GM12878 (cell line): ENCODE measurements around the gene KHNYN. TPM values are rescaled to one million over a fixed set of nuclear protein-coding genes. Genes with fewer than 3 reads are reported as not detected.
A peak's percentile ranks its signal among the peaks of the same experiment; 100 is the strongest.

Source experiments
- ATAC-seq: fragments of 200-7000 bp; cut with Tn5 transposase; 3 replicates; pipeline ENCODE4 v1.9.1; 2020; ENCODE audit warnings: mild to moderate bottlenecking, moderate library complexity
- BruUV-seq: library from RNA; stranded (reverse); fragments of 400-500 nt; replicated peaks from 2 replicates; lab custom pipeline; 2021; lab: Mats Ljungman, UMichigan
- CTCF ChIA-PET: fragments of 300-600 bp; sonication (Branson Sonifier 250); formaldehyde crosslinking; extraction: SDS; loops from one replicate; lab custom pipeline; 2021; ENCODE audit warnings: inconsistent platforms; lab: Yijun Ruan, JAX
- POLR2A ChIA-PET: fragments of 350-600 bp; formaldehyde crosslinking; extraction: SDS; loops from one replicate; lab custom pipeline; 2021; ENCODE audit warnings: inconsistent platforms; lab: Charles Lee
- RAD21 ChIA-PET: fragments of 300-600 bp; sonication (Branson Sonifier 250); formaldehyde crosslinking; loops from one replicate; lab custom pipeline; 2023; ENCODE audit warnings: antibody characterized with exemption; ENCODE audit not compliant: unreplicated experiment; lab: Charles Lee
- SMC1A ChIA-PET: fragments of 300-600 bp; sonication (Branson Sonifier 250); formaldehyde crosslinking; loops from one replicate; lab custom pipeline; 2023; ENCODE audit not compliant: unreplicated experiment, uncharacterized antibody; lab: Charles Lee
- DNase-seq: peaks from one replicate; pipeline ENCODE4 v3.0.0-alpha.2; 2011; ENCODE audit warnings: low read depth, low spot score
- FAIRE-seq: peaks from 3 replicates; lab custom pipeline; 2011; peaks lifted over from hg19 to GRCh38; lab: Jason Lieb, UNC
- H2AFZ ChIP-seq: 2 replicates; pipeline ENCODE4 v1.6.0; 2011; ENCODE audit warnings: low read depth, low read length, control low read depth; ENCODE audit not compliant: control insufficient read depth
- H3K27ac ChIP-seq: 2 replicates; pipeline ENCODE4 v1.5.1; 2011; ENCODE audit warnings: control low read depth; ENCODE audit not compliant: control insufficient read depth, insufficient read depth
- H3K27me3 ChIP-seq, 2 experiments: replicated peaks in 1 of 2; 2 replicates each; pipeline versions ENCODE4 v1.6.0 to v1.6.1; 2011; ENCODE audit warnings: low read length in 1 of 2; ENCODE audit not compliant: control insufficient read depth in 2 of 2, insufficient read depth in 2 of 2
- H3K36me3 ChIP-seq, 2 experiments: 2 replicates each; pipeline ENCODE4 v1.5.1; 2011; ENCODE audit warnings: low read length in 1 of 2; ENCODE audit not compliant: control insufficient read depth in 2 of 2, insufficient read depth in 2 of 2
- H3K4me1 ChIP-seq: 2 replicates; pipeline ENCODE4 v1.6.1; 2011; ENCODE audit warnings: mild to moderate bottlenecking, low read length, moderate library complexity, mixed read lengths; ENCODE audit not compliant: control insufficient read depth, insufficient read depth
- H3K4me2 ChIP-seq: 2 replicates; pipeline ENCODE4 v1.6.0; 2011; ENCODE audit warnings: control low read depth; ENCODE audit not compliant: control insufficient read depth, insufficient read depth
- H3K4me3 ChIP-seq: fragments of 200-600 bp; sonication (generic); 2 replicates; pipeline ENCODE4 v1.5.1; 2016
- H3K79me2 ChIP-seq: 2 replicates; pipeline ENCODE4 v1.6.0; 2011; ENCODE audit warnings: low read length; ENCODE audit not compliant: control insufficient read depth, insufficient read depth
- H3K9ac ChIP-seq: 2 replicates; pipeline ENCODE4 v1.8.0; 2011; ENCODE audit warnings: low read length, control low read depth, mixed read lengths; ENCODE audit not compliant: control insufficient read depth, insufficient read depth
- H3K9me3 ChIP-seq: replicated peaks from 3 replicates; pipeline ENCODE4 v1.5.1; 2011; ENCODE audit warnings: mild to moderate bottlenecking, low read length; ENCODE audit not compliant: control insufficient read depth, insufficient read depth
- H4K20me1 ChIP-seq: 2 replicates; pipeline ENCODE4 v1.6.0; 2011; ENCODE audit not compliant: control insufficient read depth, insufficient read depth
- BHLHE40 ChIP-seq, 2 experiments: fragments of 450-650 bp in 1 of 2; IDR thresholded peaks; 2 replicates each; pipeline ENCODE4 v1.6.1; 2011 to 2017; ENCODE audit warnings: low read depth in 2 of 2, borderline replicate concordance in 1 of 2, improper control_type of control experiment in 1 of 2, low read length in 1 of 2, mild to moderate bottlenecking in 1 of 2
- CREM ChIP-seq: IDR thresholded peaks from 2 replicates; pipeline ENCODE4 v1.6.1; 2014; ENCODE audit warnings: antibody characterized with exemption, low read depth
- FOXM1 ChIP-seq: IDR thresholded peaks from 2 replicates; pipeline ENCODE4 v1.6.1; 2012; ENCODE audit warnings: low read depth, mild to moderate bottlenecking, inconsistent platforms, low read length, moderate library complexity
- JUNB ChIP-seq: IDR thresholded peaks from 2 replicates; pipeline ENCODE4 v1.6.1; 2016; ENCODE audit warnings: antibody characterized with exemption, mild to moderate bottlenecking
- MEF2A ChIP-seq: IDR thresholded peaks from 2 replicates; pipeline ENCODE4 v1.6.1; 2011; ENCODE audit warnings: low read depth, mild to moderate bottlenecking, low read length, moderate library complexity; ENCODE audit not compliant: insufficient read depth
- MEF2B ChIP-seq: fragments of 450-650 bp; IDR thresholded peaks from 2 replicates; pipeline ENCODE4 v1.6.1; 2018; ENCODE audit warnings: mild to moderate bottlenecking, moderate library complexity; ENCODE audit not compliant: partially characterized antibody, poor library complexity, severe bottlenecking
- NFYB ChIP-seq: IDR thresholded peaks from 2 replicates; pipeline ENCODE4 v1.6.1; 2011; ENCODE audit warnings: low read depth, mild to moderate bottlenecking, low read length, improper control_type of control experiment, moderate library complexity; ENCODE audit not compliant: insufficient read depth
- POLR2A ChIP-seq: IDR thresholded peaks from 2 replicates; pipeline ENCODE4 v1.6.1; 2011; ENCODE audit warnings: low read depth, mild to moderate bottlenecking, low read length
- RUNX3 ChIP-seq: IDR thresholded peaks from 2 replicates; pipeline ENCODE4 v1.6.1; 2012; ENCODE audit warnings: low read length, inconsistent platforms
- SIX5 ChIP-seq: IDR thresholded peaks from 2 replicates; pipeline ENCODE4 v1.6.1; 2011; ENCODE audit warnings: mild to moderate bottlenecking, low read depth, low read length, moderate library complexity; ENCODE audit not compliant: severe bottlenecking
- TCF7 ChIP-seq: IDR thresholded peaks from 2 replicates; pipeline ENCODE4 v1.6.1; 2014; ENCODE audit warnings: antibody characterized with exemption, borderline replicate concordance
- ZNF217 ChIP-seq: fragments of 450-650 bp; IDR thresholded peaks from 2 replicates; pipeline ENCODE4 v1.6.1; 2017; ENCODE audit warnings: antibody characterized with exemption, mild to moderate bottlenecking
- WGBS: methylation state at CpG from one replicate; pipeline ENCODE4 v1.1.6; 2016; ENCODE audit warnings: low lambda C conversion rate; ENCODE audit not compliant: insufficient replicate concordance, insufficient coverage; ENCODE audit errors: missing lambda C conversion rate; 5-methylcytosine and 5-hydroxymethylcytosine counted together
- in situ Hi-C: fragments of 300-500 bp; cut with MboI; formaldehyde crosslinking; loops from 9 replicates; pipeline ENCODE4 v1.14.3; 2018; ENCODE audit warnings: mixed read lengths
- intact Hi-C: fragments of 100-400 bp; cut with micrococcal nuclease; formaldehyde crosslinking; loops from one replicate; pipeline ENCODE4 v1.14.2; 2022; ENCODE audit not compliant: unreplicated experiment
- polyA plus RNA-seq, 11 experiments: library from polyadenylated mRNA; depleted of rRNA in 4 of 11; unstranded in 6 of 11; stranded (reverse) in 5 of 11; fragments of >200 nt; fragmentation: Nextera tagmentation in 4 of 11; fragmentation: Illumina TruSeq in 1 of 11; extraction: Ambion mirVana in 4 of 11; extraction: Trizol in 1 of 11; gene quantifications; 1 replicate in 1 of 11; 2 replicates in 10 of 11; pipeline versions ENCODE4 v1.2.1 to v1.2.3, GENCODE V29; 2011 to 2016; ENCODE audit warnings: inconsistent platforms in 2 of 11, missing spikeins in 2 of 11, low read depth in 1 of 11
- total RNA-seq, 4 experiments: library from RNA; depleted of rRNA in 3 of 4; stranded (reverse); fragments of >200 nt in 3 of 4; fragmentation: Illumina TruSeq in 1 of 4; extraction: Trizol in 1 of 4; gene quantifications; 2 replicates each; pipeline versions ENCODE4 v1.2.1 to v1.2.3, GENCODE V29; 2013 to 2021
- TF ChIP-seq, protein P1 (sequence below): IDR thresholded peaks from 2 replicates; pipeline ENCODE4 v1.6.1; 2012; ENCODE audit warnings: low read length, inconsistent platforms
- TF ChIP-seq, protein P2 (sequence below): fragments of 450-650 bp; IDR thresholded peaks from 2 replicates; pipeline ENCODE4 v1.6.1; 2017; ENCODE audit warnings: mild to moderate bottlenecking

The KHNYN gene
- total and polyA plus RNA-seq, 10 of the 15 experiments (the other 5 are each of a cell fraction or from before 2014, with no cell fraction given) = 1.4 to 34.7 (median 21.5) TPM

DNA sequence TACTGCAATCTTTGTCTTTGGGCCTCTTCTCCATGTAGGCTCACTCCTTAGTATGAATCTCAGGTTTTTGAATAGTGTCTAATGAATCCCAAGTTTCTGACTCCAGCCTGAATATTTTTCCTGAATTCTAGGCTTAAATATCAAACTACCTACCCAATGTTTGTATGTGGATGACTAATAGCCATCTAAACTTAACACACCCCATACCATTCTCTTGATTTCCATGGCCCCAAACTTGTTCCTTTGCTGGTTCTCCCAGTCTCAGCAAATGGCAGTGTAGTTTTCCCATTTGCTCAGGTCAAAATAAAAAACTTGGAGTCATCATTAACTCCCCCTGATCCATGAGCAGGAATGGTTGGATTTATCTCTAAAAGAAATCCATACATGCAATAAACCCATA, 31.6 kb downstream of the KHNYN start:
- H3K27me3 ChIP-seq = no peaks in the 10 kb centered on the region
- CTCF ChIA-PET = no interaction called here
- no peak for FAIRE-seq
- H4K20me1 ChIP-seq = no peaks in the 10 kb centered on the region
- no peak overlapping the region for H3K4me3 ChIP-seq
- in situ Hi-C loops (loop anchor here (5.0 kb wide), 1 partner anchor 51 kb away; no protein-coding TSS in a partner anchor), intact Hi-C loops (no loop called here)
- no peak for DNase-seq
- no peak overlapping the region for H2AFZ ChIP-seq
- SMC1A ChIA-PET = interaction anchor here (0.7 kb wide), 1 partner anchor 9 kb away, joined by 3 read pairs; no protein-coding TSS in a partner anchor
- no TSS peak for BruUV-seq
- POLR2A ChIA-PET = no interaction called here
- no peak overlapping the region for H3K27ac ChIP-seq
- no peak overlapping the region for H3K4me2 ChIP-seq
- H3K9ac ChIP-seq = no peak overlapping the region
- H3K79me2 ChIP-seq = no peaks in the 10 kb centered on the region
- H3K4me1 ChIP-seq = peaks cover 7% of the 10 kb centered on the region
- H3K9me3 ChIP-seq = no peaks in the 10 kb centered on the region
- H3K36me3 ChIP-seq = no peaks in the 10 kb centered on the region
- ATAC-seq = no peak
- RAD21 ChIA-PET = no interaction called here
- TF ChIP-seq NFYB (no peak), SIX5 (no peak)

DNA sequence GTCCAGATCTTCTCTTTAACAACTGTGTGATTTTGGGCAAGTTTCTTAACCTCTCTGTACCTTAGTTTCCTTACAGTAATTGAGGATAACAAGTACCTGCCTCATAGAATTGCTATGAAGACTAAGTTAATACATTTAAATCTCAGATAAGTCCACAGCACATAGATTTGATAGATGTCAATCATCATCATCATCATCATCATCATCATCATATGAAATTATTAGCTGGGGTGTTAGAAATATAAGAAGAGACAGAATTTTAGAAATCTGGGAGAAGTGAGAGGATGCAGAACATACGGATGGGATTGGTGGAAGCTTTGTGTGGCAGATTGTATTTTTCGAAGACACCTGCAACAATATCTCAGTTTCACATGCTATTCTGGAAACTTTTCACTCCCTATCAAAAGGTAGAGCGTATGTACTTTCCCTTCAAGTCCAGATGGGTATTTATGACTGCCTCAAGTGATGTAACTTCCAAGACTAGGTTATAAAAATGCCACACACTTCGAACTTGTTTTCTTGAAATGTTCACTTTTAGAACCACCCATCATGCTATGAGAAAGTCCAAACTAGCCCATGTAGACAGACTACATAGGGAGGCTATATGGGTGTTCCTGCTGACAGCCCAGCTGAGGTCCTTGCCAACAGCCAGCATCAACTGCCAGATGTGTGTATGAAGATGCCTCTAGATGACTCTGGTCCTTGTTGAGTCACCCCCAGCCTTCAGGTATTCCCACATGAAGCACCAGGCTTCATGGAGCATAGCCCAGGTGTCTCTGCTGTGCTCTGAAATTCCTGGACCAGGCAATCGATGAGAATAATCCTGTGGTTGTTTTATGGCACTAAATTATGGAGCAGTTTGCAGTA, 33.5 kb downstream of the KHNYN start:
- POLR2A ChIA-PET = no interaction called here
- BruUV-seq = no TSS peak
- Histone ChIP-seq H3K36me3 (no peaks in the 10 kb centered on the region), H3K79me2 (no peaks in the 10 kb centered on the region), H3K27ac (peak overlapping the region; percentile 31), H3K4me1 (peaks cover 7% of the 10 kb centered on the region), H3K27me3 (no peaks in the 10 kb centered on the region), H3K9me3 (no peaks in the 10 kb centered on the region), H2AFZ (no peak overlapping the region), H3K4me2 (peak overlapping the region; percentile 42; the same call in 1 of the 2 replicates), H4K20me1 (no peaks in the 10 kb centered on the region), H3K4me3 (no peak overlapping the region), H3K9ac (no peak overlapping the region)
- SMC1A ChIA-PET = no interaction called here
- FAIRE-seq = peak; percentile 84
- DNase-seq = peak; percentile 25
- RAD21 ChIA-PET = interaction anchor here (0.6 kb wide), 1 partner anchor 242 kb away, joined by 4 read pairs; no protein-coding TSS in a partner anchor
- peak; percentile 85 for ATAC-seq
- intact Hi-C loops (no loop called here), in situ Hi-C loops (loop anchor here (5.0 kb wide), 1 partner anchor 49 kb away; no protein-coding TSS in a partner anchor)
- WGBS = 15% methylated on average over 5 of the region's 5 CpGs
- CTCF ChIA-PET = no interaction called here
- TF ChIP-seq JUNB = peak; percentile 51; the same call in 1 of the 2 replicates
- TF ChIP-seq BHLHE40 (IDR thresholded peaks at IDR 0.05; ENCODE audit: borderline replicate concordance in 1 of 2, low read depth in 2 of 2, low read length in 1 of 2) = no peak
- peak; percentile 63; the same call in 1 of the 2 replicates for TF ChIP-seq MEF2A
- no peak for TF ChIP-seq ZNF217
- TF ChIP-seq MEF2B = peak; percentile 17
- TF ChIP-seq POLR2A = no peak
- TF ChIP-seq TCF7 = 0 out of 2 replicates have a peak, but pooled peaks have one; percentile 29
- TF ChIP-seq FOXM1 = peak; percentile 46; the same call in 1 of the 2 replicates
- peak; percentile 26; the same call in 1 of the 2 replicates for TF ChIP-seq RUNX3
- TF ChIP-seq, protein P1, sequence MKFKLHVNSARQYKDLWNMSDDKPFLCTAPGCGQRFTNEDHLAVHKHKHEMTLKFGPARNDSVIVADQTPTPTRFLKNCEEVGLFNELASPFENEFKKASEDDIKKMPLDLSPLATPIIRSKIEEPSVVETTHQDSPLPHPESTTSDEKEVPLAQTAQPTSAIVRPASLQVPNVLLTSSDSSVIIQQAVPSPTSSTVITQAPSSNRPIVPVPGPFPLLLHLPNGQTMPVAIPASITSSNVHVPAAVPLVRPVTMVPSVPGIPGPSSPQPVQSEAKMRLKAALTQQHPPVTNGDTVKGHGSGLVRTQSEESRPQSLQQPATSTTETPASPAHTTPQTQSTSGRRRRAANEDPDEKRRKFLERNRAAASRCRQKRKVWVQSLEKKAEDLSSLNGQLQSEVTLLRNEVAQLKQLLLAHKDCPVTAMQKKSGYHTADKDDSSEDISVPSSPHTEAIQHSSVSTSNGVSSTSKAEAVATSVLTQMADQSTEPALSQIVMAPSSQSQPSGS = no peak
- TF ChIP-seq CREM = peak; percentile 8; the same call in 1 of the 2 replicates
- TF ChIP-seq, protein P2, sequence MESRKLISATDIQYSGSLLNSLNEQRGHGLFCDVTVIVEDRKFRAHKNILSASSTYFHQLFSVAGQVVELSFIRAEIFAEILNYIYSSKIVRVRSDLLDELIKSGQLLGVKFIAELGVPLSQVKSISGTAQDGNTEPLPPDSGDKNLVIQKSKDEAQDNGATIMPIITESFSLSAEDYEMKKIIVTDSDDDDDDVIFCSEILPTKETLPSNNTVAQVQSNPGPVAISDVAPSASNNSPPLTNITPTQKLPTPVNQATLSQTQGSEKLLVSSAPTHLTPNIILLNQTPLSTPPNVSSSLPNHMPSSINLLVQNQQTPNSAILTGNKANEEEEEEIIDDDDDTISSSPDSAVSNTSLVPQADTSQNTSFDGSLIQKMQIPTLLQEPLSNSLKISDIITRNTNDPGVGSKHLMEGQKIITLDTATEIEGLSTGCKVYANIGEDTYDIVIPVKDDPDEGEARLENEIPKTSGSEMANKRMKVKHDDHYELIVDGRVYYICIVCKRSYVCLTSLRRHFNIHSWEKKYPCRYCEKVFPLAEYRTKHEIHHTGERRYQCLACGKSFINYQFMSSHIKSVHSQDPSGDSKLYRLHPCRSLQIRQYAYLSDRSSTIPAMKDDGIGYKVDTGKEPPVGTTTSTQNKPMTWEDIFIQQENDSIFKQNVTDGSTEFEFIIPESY = no peak
